ENCODE measurements around the gene PRDX2.
"Not testable (repeated sequence)": the region's sequence is repeated elsewhere in the genome, so short reads cannot be mapped to it uniquely, and the experiment has no call there.

PRDX2 gene

DNA sequence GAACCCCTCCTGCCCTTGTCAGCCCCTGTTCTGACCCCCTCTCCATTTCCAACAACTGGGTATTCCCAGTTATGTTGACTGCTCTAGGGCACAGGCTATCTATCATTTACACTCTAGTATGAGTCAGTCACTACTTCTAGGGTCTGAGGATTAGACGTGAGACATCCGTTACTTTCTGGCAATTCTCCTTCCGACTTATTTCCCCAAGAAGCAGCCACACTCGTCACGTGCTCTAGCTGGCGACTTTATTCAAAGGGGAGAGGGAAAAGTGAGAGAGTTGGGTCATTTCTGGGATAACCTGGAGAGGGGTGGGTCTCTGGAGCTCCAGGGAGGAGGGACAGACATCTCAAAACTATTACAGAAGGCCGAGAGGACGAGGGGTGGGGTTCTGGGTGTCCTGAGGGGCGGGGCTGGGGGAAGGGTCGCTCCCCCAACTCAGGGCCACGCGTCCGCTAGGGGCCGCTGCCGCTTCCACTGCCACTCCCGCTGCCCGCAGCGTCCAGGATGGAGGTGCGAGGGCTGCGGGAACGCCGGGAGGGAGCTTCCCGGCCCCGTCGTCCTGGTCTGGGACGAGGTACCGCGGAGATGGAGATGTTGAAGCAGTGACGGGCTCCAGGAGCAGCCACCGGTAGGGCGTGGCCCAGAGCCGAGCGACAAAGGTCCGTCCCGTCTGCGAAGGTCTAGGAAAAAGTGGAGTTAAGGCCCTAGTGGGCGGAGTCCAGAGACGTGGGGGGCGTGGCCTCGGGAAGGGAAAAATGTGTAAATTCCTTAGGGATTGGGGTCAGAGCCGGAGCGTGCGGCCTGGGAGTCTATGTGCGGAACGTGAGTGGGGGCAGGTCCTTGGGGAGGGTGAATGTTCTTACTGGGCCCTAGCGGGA is 23.9 kb upstream of the PRDX2 start:
- no peak for DNase-seq (ENCODE audit: low read depth)

DNA sequence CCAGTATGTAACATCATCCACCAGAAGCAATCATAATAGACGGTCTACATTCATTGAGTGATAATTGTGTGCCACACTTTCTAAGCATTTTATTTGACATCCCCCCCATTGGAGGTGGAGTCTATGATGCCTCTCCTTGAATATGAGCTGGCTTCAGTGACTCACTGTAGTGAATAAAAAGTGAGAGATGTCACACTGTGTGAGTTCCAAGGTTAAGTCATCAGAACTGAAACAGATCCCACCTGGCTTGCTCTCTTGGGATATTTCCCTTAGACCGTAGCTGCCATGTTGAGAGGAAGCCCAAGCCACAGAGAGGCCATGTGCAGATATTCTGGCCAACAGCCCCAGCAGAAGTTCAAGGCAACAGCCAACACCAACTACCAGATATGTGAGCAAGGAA is 20.2 kb upstream of the PRDX2 start:
- DNase-seq (ENCODE audit: low read depth), result no peak

DNA sequence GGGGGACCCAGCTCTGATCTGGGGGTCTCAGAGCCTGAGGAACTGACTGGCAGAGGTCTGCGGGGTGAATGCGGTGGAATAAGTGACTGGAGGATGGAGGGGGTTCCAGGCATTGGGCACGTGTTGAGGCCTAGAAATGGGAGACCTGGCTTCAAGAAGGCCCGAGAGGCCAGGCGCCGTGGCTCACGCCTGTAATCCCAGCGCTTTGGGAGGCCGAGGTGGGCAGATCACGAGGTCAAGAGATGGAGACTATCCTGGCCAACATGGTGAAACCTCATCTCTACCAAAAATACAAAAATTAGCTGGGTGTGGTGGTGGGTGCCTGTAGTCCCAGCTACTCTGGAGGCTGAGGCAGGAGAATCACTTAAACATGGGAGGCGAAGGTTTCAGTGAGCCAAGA is 16.2 kb upstream of the PRDX2 start:
- not testable (repeated sequence) for DNase-seq (ENCODE audit: low read depth)

DNA sequence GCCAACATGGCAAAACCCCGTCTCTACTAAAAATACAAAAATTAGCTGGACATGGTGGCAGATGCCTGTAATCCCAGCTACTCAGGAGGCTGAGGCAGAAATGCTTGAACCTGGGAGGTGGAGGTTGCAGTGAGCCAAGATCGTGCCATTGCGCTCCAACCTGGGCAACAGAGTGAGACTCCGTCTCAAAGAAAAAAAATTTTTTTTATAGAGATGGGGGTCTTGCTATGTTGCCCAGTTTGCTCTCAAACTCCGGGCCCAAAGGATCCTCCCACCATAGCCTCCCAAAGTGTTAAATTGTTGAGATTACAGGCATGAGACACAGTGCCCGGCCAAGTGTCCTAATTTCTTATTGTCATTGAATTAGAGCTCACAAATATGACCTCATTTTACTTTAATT is 15.6 kb upstream of the PRDX2 start:
- not testable (repeated sequence) for DNase-seq (ENCODE audit: low read depth)

DNA sequence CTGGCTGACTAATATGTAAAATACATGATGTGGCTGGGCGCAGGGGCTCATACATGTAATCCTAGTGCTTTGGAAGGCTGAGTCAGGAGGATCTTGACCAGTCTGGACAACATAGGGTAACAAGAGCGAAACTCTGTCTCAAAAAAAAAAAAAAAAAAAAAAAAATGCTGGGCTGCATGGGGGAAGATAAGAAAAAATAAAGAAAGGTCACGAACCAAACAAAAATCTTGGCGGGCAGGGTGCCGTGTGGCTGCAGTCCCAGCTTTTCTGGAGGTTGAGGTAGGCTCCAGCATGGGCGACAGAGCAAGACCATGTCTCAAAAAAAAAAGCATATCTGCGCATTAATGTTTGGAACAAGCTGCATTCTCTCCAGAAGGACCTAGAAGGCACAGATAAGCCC is 13.5 kb upstream of the PRDX2 start:
- DNase-seq (ENCODE audit: low read depth), result no peak

DNA sequence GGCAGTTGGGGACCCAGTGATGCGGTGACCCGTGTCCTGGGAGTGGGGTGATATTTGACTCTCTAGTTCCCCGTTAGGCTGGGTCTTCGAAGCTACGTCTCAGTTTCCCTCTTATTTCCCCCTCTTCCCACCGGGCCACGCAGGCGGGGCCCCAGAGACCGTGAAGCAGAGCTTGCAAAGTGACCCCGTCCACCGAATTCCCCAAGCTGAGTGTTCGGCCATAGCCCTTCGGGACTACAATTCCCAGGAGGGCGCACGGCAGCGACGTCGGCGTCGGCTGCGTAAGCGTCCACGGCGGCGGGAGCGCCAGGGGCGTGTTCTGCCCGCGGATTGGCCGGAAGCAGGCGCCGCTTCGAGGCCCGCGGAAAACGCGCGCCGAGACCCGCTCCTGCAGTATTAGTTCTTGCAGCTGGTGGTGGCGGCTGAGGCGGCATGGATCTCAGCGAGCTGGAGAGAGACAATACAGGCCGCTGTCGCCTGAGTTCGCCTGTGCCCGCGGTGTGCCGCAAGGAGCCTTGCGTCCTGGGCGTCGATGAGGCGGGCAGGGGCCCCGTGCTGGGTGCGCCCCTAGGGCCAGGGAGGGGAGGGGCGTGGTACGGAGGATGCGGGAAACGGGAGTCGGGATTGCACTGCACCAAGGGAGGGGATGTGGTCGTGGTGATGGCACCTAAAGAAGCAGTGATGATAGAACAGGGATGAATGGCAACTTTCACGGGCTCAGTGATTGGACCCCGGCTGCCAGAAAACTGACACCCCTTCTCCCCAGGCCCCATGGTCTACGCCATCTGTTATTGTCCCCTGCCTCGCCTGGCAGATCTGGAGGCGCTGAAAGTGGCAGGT is 4.9 kb upstream of the PRDX2 start, which contains the start of gene RNASEH2A:
RNASEH2A (plus strand) TSS at position 343 of the 840 bp plus-strand sequence; CDS start at position 433, 90 bp downstream.
- DNase-seq (ENCODE audit: low read depth), result no peak

DNA sequence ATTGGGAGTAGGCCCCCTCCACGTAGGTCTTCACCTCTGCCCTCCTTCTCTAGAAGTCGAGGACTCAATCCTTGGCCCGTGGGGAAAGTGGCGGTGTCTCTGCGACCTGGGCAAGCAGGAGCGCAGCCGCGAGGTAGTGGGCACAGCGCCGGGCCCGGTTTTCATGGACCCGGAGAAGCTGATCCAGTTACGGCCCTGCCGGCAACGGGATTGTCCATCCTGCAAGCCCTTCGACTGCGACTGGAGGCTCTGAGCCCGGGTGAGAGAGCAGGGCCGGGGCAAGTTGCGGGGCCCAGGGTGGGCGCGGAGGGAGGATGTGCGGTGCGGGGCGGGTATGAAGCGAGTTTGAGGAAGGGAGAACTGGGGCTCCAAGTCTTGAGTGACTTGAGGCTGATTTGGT is 2.5 kb upstream of the PRDX2 start:
- DNase-seq (ENCODE audit: low read depth), result no peak

DNA sequence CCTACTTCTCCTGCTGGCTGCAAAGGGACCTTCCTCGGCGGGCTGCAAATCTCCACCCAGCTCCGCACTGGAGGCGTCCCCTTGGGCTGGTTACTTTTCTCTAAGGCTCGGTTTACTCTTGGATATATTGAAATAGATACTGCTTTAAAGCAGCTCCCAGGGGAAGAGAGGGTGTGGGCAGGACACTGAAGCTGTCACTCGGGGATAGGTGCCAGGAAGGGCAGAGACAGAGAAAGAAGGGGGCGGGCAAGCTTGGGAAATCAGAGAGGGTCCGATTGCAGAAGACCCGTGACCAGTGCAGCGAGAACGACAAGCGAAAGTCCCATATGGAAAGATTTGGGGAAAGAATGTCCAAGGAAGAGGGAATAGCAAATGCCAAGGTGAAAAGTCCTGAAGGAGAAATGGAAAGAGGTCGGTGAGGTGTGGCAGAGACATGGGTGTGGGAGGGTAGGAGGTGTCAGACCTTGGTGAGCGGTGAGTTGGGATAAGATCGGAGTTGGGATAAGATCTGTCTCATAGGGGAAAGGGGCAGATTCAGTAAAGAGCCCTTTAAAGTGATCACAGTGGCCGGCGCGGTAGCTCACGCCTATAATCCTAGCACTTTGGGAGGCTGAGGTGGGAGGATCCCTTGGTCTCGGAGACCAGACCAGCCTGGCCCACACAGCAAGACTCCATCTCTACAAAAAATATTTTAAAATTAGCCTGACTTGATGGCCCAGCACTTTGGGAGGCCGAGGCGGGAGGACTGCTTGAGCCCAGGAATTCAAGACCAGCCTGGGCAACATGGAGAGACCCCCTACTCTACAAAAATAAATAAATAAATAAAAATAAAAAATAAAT is 887 bp upstream of the PRDX2 start:
- DNase-seq (ENCODE audit: low read depth), result no peak

DNA sequence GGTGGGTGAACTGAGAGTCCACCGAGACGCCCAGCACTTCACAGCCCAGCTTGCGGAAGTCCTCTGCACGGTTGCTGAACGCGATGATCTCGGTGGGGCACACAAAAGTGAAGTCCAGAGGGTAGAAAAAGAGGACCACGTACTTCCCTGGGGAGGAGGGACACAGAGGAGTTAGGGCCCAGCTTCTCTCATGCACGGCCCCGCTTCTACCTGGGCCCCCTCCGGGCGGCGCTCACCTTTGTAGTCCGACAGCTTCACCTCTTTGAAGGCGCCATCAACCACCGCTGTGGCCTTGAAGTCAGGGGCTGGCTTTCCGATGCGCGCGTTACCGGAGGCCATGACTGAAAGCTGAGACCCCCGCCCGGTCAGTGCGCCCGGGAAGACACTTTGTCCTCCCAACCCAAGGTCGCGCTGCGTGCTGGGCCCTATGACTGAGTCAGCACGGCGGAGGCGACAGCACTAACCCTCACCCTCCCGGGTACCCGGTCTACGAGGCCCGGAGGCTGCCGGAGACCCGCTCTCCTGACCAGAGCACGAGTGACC is 606 bp downstream of the PRDX2 start:
- no peak for DNase-seq (ENCODE audit: low read depth)

DNA sequence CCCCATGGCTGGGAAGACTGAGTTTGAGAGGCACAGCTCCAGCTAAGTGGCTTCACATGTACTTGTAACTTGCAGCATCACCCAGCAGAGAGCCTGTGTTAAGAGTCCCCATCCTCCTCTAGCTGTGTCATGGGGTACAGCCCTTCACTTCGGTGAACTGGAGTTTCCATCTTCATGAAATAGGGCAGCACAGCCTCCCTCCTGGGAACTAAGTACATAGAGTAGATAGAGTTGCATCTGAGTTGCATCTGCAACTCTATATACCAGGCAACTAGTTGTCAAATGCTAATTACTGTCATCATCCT is 1.2 kb downstream of the PRDX2 start:
- DNase-seq (ENCODE audit: low read depth), result no peak

DNA sequence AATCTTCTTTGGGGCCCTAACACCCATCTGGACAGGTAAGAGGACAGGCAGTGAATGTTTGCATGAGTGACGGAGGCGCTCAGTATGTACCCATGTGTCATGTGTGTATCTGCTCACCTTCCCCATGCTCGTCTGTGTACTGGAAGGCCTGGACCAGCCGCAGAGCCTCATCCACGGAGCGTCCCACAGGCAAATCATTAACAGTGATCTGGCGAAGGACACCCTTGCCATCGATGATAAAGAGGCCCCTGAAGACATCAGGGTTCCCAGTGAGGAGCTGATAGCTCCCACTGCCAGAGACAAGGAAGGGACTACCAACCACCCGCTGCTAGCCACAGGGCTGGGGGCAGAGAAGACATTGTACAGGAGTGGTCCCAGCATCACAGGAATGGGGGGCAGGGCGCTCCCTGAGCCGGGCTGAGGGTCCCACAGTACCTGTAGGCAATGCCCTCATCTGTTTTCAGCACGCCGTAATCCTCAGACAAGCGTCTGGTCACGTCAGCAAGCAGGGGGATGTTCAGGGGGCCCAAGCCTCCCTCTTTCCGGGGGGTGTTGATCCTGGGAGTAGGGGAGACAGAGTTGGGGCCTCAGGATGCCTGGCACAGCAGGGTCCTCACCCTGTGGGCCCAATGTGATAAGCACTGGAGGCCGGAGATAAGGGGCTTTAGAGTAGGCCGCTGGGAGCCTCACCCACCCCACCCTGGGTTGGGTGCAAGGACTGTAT is 1.7 kb downstream of the PRDX2 start:
- DNase-seq (ENCODE audit: low read depth), result no peak

DNA sequence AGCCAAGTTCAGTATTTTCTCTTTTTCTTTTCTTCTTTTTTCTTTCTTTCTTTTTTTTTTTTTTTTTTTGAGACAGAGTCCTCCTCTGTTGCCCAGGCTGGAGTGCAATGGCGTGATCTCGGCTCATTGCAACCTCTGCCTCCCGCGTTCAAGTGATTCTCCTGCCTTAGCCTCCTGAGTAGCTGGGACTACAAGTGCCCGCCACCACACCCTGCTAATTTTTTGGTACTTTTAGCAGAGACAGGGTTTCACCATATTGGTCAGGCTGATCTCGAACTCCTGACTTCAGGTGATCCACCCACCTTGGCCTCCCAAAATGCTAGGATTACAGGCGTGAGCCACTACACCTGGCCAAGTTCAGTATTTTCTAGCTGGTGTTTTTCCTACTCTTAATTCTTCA is 4.0 kb downstream of the PRDX2 start:
- not testable (repeated sequence) for DNase-seq (ENCODE audit: low read depth)

DNA sequence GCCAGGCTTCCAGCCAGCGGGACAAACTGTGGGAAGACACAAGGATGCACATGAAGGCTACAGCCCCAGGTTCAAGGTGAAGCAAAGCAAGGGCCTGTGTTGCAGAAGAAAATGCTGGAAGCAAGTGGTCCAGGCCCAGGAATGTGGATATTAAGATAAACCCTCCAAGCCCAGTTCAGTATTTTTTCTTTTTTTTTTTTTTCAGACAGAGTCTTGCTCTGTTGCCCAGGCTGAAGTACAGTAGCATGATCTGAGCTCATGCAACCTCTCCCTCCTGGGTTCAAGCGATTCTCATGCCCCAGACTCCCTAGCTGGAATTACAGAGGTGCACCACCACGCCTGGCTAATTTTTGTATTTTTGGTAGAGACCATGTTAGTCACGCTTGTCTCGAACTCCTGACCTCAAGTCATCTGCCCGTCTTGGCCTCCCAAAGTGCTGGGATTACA is 4.4 kb downstream of the PRDX2 start:
- DNase-seq (ENCODE audit: low read depth), result no peak

DNA sequence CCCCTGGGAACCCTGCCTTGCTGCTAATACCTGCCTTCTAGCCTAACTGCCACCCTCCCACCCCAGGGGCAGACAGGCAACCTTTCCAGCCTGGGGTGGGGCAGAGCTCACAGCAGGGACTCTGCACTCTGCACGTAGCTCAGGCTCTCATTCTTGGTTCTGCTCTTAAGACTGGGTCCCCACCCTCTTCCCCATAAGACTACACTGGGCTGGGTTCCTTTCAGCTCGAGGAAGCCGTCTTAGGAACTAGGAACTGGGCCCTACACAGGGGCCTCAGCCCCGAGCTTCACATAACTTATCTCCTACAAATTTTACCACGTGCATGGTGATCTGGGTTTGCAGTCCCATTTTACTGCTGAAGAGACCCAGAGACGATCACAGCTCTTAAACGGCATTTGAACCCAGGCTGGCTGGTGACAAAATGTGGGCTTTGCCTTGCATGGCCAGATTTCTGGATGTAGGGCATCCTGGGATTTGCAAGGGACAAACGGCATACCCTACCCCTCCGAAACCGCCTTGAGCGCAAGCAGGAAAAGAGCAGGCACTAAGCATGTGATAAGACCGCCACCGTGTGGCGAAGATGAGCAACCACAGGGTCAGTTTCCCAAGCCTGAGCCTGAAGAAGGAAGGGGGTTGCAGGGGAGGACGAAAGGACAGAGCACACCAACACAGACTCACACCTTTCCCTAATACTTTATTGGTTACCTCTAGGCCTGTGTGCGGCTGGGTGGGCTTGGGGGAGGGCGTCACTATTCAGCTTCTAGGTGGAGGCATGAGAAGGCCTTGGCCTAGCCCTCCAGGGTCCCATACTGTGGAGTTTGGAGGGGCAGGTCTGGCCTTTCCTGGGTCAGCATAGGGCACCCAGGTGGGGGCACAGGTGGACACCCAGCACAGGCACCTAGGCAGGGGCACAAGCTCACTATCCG is 5.2 kb downstream of the PRDX2 start:
- no peak for DNase-seq (ENCODE audit: low read depth)

DNA sequence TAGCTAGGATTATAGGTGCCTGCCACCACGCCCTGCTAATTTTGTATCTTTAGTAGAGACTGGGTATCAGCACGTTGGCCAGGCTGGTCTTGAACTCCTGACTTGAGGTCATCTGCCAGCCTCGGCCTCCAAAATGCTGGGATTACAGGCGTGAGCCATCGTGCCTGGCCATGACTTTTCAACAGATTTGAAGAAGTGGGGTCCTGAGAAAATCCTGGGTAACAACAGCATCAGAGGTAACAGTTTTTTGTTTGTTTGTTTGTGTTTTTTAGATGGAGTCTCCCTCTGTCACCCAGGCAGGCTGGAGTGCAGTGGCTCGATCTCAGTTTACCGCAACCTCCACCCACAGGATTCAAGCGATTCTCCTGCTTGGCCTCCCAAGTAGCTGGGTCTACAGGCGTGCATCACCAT is 6.6 kb downstream of the PRDX2 start:
- DNase-seq (ENCODE audit: low read depth), result no peak

DNA sequence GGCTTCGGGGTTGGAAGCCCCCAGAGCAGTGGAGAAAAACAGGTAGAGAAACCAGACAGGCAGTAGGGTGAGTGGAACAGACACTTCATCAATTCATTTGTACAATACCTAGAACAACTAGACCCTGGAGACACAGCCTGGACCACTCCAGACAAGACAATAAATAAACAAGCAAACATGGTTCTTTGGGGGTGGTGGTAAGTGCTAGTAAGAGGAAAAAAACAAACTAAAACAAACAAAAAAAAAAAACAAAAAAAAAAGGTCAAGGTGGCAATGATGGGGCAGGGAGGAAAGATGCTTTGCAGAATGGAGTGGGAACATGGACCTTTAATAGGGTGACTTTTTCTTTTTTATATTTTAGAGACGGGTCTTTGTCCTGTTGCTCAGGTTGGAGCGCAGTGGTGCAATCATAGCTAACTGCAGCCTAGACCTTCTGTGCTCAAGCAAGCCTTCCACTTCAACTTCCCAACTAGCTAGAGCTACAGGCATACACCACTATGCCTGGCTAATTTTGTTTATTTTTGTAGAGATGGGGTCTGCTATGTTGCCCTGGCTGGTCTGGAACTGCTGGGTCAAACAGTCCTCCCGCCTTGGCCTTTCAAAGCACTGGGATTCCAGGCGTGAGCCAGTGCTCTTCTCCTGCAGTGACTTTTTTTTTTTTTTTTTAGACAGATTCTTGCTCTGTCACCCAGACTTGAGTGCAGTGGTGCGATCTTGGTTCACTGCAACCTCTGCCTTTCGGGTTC is 7.2 kb downstream of the PRDX2 start:
- no peak for DNase-seq (ENCODE audit: low read depth)

DNA sequence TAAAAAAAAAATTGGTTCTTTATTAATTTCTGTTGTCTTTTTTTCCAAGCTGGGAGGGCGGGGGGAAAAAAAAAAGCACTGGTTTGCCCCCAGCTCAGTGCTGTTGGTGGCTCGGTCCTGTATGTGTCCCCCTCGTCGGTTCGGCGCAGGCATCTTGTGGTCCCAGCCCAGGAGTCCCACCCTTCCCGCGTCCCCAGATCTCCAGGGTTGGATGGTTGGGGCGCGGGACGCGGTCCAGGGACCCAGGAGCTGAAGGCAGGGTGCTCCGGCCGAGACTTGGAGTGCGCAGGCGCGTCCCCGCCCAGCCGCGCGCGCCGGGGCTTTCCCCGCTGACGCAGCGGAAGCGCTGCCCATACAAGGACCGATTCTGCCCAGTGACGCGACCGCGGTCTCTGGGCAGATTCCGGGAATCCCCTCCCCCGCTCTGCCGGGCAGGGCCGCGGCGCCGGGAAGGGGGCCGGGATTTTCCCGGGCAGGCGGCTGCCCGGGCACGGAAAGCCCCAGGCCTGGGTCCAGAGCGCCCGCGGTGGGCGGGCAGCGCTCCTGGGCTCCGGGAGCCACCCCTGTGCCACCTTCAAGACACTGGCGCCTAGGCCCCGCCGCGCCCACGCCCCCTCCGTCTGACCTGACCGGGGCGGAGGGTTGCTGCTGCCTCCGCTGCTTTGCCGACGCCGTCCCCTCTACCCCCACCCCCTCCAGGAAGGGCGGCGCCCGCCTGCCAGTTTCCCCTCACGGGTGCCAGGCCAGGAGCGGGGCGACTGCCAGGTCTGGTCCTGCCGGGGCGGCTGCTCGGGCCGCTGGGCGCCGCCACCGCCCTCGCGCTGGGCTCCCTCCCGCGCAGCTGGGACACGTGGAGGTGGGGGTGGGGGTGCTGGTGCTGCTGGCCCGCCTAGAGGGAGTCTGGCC is 8.1 kb downstream of the PRDX2 start:
- DNase-seq (ENCODE audit: low read depth), result no peak

DNA sequence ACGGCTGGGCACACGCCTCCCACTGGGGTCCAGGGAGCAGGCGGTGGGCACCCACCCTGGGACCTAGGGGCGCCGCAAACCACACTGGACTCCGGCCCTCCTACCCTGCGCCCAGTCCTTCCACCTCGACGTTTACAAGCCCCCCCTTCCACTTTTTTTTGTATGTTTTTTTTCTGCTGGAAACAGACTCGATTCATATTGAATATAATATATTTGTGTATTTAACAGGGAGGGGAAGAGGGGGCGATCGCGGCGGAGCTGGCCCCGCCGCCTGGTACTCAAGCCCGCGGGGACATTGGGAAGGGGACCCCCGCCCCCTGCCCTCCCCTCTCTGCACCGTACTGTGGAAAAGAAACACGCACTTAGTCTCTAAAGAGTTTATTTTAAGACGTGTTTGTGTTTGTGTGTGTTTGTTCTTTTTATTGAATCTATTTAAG is 8.7 kb downstream of the PRDX2 start:
- DNase-seq (ENCODE audit: low read depth), result no peak
